HCT116 (cell line): ENCODE data around the gene DOK6. TPM values are rescaled to one million over a fixed set of nuclear protein-coding genes. Genes with fewer than 3 reads are reported as not detected.

Experiments
- ATAC-seq: fragments of 200-7000 bp; cut with Tn5 transposase; 2 replicates; pipeline ENCODE4 v1.9.1; 2020; ENCODE audit warnings: mild to moderate bottlenecking, moderate library complexity
- BruUV-seq: library from RNA; stranded (reverse); fragments of 400-500 nt; replicated peaks from 2 replicates; lab custom pipeline; 2021; lab: Mats Ljungman, UMichigan
- CTCF ChIA-PET: fragments of 300-600 bp; sonication (Branson Sonifier 250); formaldehyde crosslinking; loops from one replicate; lab custom pipeline; 2021; ENCODE audit warnings: antibody characterized with exemption; lab: Charles Lee
- POLR2A ChIA-PET: fragments of 300-600, 350-600 bp; sonication (Branson Sonifier 250); formaldehyde crosslinking; loops from one replicate; lab custom pipeline; 2021; ENCODE audit warnings: antibody characterized with exemption; lab: Charles Lee
- RAD21 ChIA-PET, 2 experiments: fragments of 300-600 bp; sonication (Branson Sonifier 250); formaldehyde crosslinking; loops; one replicate each; lab custom pipeline; 2023; ENCODE audit warnings: low total read pairs in 2 of 2; ENCODE audit not compliant: uncharacterized antibody in 2 of 2, unreplicated experiment in 2 of 2, low non-redundant PET in 1 of 2; lab: Charles Lee
- DNase-seq: peaks from one replicate; pipeline ENCODE4 v3.0.0-alpha.2; 2010; ENCODE audit warnings: low read depth, low spot score
- H2AFZ ChIP-seq: fragments of 200-600 bp; shearing (Covaris generic), sonication (generic); 2 replicates; pipeline ENCODE4 v1.6.1; 2017; ENCODE audit warnings: low read depth, mixed run types, mixed read lengths, antibody characterized with exemption, low read length; ENCODE audit not compliant: poor library complexity, severe bottlenecking
- H3K27ac ChIP-seq: 2 replicates; pipeline ENCODE4 v1.5.1; 2012; ENCODE audit warnings: low read depth, low read length
- H3K27me3 ChIP-seq: fragments of 200-600 bp; sonication (generic); 2 replicates; pipeline ENCODE4 v1.6.1; 2016; ENCODE audit warnings: mixed run types, low read length, mixed read lengths; ENCODE audit not compliant: insufficient read depth
- H3K36me3 ChIP-seq, 2 experiments: fragments of 200-500 bp in 1 of 2; fragments of 200-600 bp in 1 of 2; sonication (Bioruptor generic) in 1 of 2; sonication (generic) in 1 of 2; 2 replicates each; pipeline versions ENCODE4 v1.5.1 to v1.6.1; 2014 to 2016; ENCODE audit warnings: low read length in 2 of 2, inconsistent platforms in 1 of 2, mixed read lengths in 1 of 2, mixed run types in 1 of 2; ENCODE audit not compliant: insufficient read depth in 2 of 2, control insufficient read depth in 1 of 2
- H3K4me1 ChIP-seq, 2 experiments: fragments of 200-600 bp in 1 of 2; sonication (generic) in 1 of 2; 2 replicates each; pipeline versions ENCODE4 v1.5.1 to v1.6.1; 2012 to 2017; ENCODE audit warnings: low read length in 2 of 2, inconsistent platforms in 1 of 2, mild to moderate bottlenecking in 1 of 2, mixed read lengths in 1 of 2, mixed run types in 1 of 2, moderate library complexity in 1 of 2; ENCODE audit not compliant: insufficient read depth in 2 of 2, control insufficient read depth in 1 of 2
- H3K4me2 ChIP-seq: fragments of 200-600 bp; sonication (generic); 2 replicates; pipeline ENCODE4 v1.6.1; 2017; ENCODE audit warnings: mixed run types, low read length, mixed read lengths
- H3K4me3 ChIP-seq, 2 experiments: fragments of 200-600 bp in 1 of 2; sonication (generic) in 1 of 2; replicated peaks in 1 of 2; 2 replicates each; pipeline ENCODE4 v1.5.1; 2011 to 2016; ENCODE audit warnings: low read length in 2 of 2, control low read depth in 1 of 2, low read depth in 1 of 2, mild to moderate bottlenecking in 1 of 2, mixed read lengths in 1 of 2, mixed run types in 1 of 2
- H3K79me2 ChIP-seq: fragments of 200-600 bp; sonication (generic); 2 replicates; pipeline ENCODE4 v1.6.1; 2017; ENCODE audit warnings: mild to moderate bottlenecking, mixed run types, low read length, moderate library complexity, mixed read lengths; ENCODE audit not compliant: insufficient read depth
- H3K9ac ChIP-seq: fragments of 200-600 bp; sonication (generic); 2 replicates; pipeline ENCODE4 v1.6.1; 2016; ENCODE audit warnings: low read length, mixed read lengths
- H3K9me2 ChIP-seq: fragments of 200-600 bp; sonication (generic), shearing (Covaris generic); 2 replicates; pipeline ENCODE4 v1.6.1; 2017; ENCODE audit warnings: mixed run types, mild to moderate bottlenecking, moderate library complexity; ENCODE audit not compliant: insufficient read depth
- H3K9me3 ChIP-seq, 2 experiments: fragments of 200-500 bp in 1 of 2; fragments of 200-600 bp in 1 of 2; sonication (Bioruptor generic) in 1 of 2; sonication (generic) in 1 of 2; 2 replicates each; pipeline ENCODE4 v1.6.1; 2014 to 2017; ENCODE audit warnings: low read length in 2 of 2, mixed read lengths in 2 of 2, inconsistent platforms in 1 of 2, low read depth in 1 of 2, mild to moderate bottlenecking in 1 of 2, mixed run types in 1 of 2, moderate library complexity in 1 of 2; ENCODE audit not compliant: control insufficient read depth in 1 of 2, insufficient read depth in 1 of 2
- H4K20me1 ChIP-seq: fragments of 200-600 bp; sonication (generic), shearing (Covaris generic); 2 replicates; pipeline ENCODE4 v1.6.1; 2017; ENCODE audit warnings: mixed run types, mild to moderate bottlenecking, moderate library complexity; ENCODE audit not compliant: insufficient read depth
- CBX3 ChIP-seq: IDR thresholded peaks from 2 replicates; pipeline ENCODE4 v1.6.1; 2012; ENCODE audit warnings: low read depth
- ELF1 ChIP-seq: IDR thresholded peaks from 2 replicates; pipeline ENCODE4 v1.6.1; 2012; ENCODE audit warnings: low read depth, borderline replicate concordance
- EZH2 ChIP-seq: fragments of 200-600 bp; sonication (generic); IDR thresholded peaks from 2 replicates; pipeline ENCODE4 v1.6.1; 2017; ENCODE audit warnings: antibody characterized with exemption, mixed run types
- EZH2phosphoT487 ChIP-seq: fragments of 200-600 bp; IDR thresholded peaks from 2 replicates; pipeline ENCODE4 v1.6.1; 2018; ENCODE audit warnings: antibody characterized with exemption, borderline replicate concordance
- FOSL1 ChIP-seq: IDR thresholded peaks from 2 replicates; pipeline ENCODE4 v1.6.1; 2012; ENCODE audit warnings: low read depth
- POLR2A ChIP-seq: IDR thresholded peaks from 2 replicates; pipeline ENCODE4 v1.7.0; 2011; ENCODE audit warnings: borderline replicate concordance; ENCODE audit not compliant: insufficient read depth, insufficient read length; ENCODE audit errors: extremely low read depth
- RAD21 ChIP-seq: IDR thresholded peaks from 2 replicates; pipeline ENCODE4 v1.6.1; 2012; ENCODE audit warnings: low read depth, mild to moderate bottlenecking
- SIN3A ChIP-seq: IDR thresholded peaks from 2 replicates; pipeline ENCODE4 v1.6.1; 2012; ENCODE audit warnings: low read depth
- SP1 ChIP-seq: IDR thresholded peaks from 2 replicates; pipeline ENCODE4 v1.6.1; 2012; ENCODE audit warnings: low read depth
- ZFX ChIP-seq: fragments of 450-650 bp; IDR thresholded peaks from 2 replicates; pipeline ENCODE4 v1.6.1; 2017
- intact Hi-C: fragments of 100-400 bp; cut with micrococcal nuclease; formaldehyde crosslinking; loops from 2 replicates; pipeline ENCODE4 v1.10.0; 2022
- total RNA-seq: library from RNA; stranded (reverse); gene quantifications from one replicate; pipeline ENCODE4 v1.2.1, GENCODE V29; 2021; ENCODE audit not compliant: unreplicated experiment
- TF ChIP-seq, protein P1 (sequence below): IDR thresholded peaks from 2 replicates; pipeline ENCODE4 v1.6.1; 2012
- TF ChIP-seq, protein P2 (sequence below): IDR thresholded peaks from 2 replicates; pipeline ENCODE4 v1.6.1; 2012
- TF ChIP-seq, protein P3 (sequence below), 3 experiments: fragments of 200-600 bp in 1 of 3; sonication (generic) in 1 of 3; IDR thresholded peaks in 2 of 3; conservative IDR thresholded peaks in 1 of 3; 2 replicates each; pipeline ENCODE4 v1.5.1; 2012 to 2017; ENCODE audit warnings: low read depth in 2 of 3, low read length in 2 of 3, antibody characterized with exemption in 1 of 3, borderline replicate concordance in 1 of 3, control low read depth in 1 of 3, mild to moderate bottlenecking in 1 of 3, mixed read lengths in 1 of 3, mixed run types in 1 of 3, moderate library complexity in 1 of 3; ENCODE audit not compliant: insufficient read depth in 1 of 3
- TF ChIP-seq, protein P4 (sequence below): IDR thresholded peaks from 2 replicates; pipeline ENCODE4 v1.6.1; 2012; ENCODE audit warnings: low read depth

DOK6 gene
- total RNA-seq, 1 experiment from 2014 or later, result not detected

DNA sequence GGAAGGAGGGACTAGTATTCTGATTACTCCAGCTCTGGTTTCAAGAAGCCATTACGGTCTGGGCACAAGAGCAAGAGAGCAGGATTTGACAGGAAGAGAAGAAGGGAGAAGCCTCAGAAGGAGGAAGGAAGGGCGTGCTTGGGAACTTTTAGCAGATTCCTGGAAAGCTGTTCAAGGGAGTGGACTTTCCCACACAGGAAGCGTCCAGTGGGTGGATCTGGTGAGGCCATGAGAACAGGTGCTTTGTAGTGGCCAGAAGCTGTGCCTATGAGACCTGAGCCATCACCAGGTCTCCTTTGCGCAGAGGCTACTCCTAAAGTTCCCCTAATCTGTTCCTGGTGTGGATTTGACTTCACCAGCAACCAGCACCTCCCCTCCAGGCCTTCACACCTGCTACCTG is 484.7 kb downstream of the DOK6 start:
- TF ChIP-seq CBX3 (no peak), EZH2 (no peak), EZH2phosphoT487 (no peak), SIN3A (no peak), ZFX (no peak), FOSL1 (no peak), SP1 (no peak), POLR2A (no peak), ELF1 (no peak)
- TF ChIP-seq, protein P1, sequence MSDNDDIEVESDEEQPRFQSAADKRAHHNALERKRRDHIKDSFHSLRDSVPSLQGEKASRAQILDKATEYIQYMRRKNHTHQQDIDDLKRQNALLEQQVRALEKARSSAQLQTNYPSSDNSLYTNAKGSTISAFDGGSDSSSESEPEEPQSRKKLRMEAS, result no peak
- TF ChIP-seq, protein P2, sequence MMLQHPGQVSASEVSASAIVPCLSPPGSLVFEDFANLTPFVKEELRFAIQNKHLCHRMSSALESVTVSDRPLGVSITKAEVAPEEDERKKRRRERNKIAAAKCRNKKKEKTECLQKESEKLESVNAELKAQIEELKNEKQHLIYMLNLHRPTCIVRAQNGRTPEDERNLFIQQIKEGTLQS, result no peak
- intact Hi-C loops, result no loop called here
- no peaks in the 10 kb centered on the region for H3K27me3 ChIP-seq
- H3K4me3 ChIP-seq, result no peak overlapping the region
- ATAC-seq, result no peak
- no peak overlapping the region for H3K4me2 ChIP-seq
- no peaks in the 10 kb centered on the region for H3K79me2 ChIP-seq
- BruUV-seq, result no TSS peak
- H3K9me3 ChIP-seq, result no peaks in the 10 kb centered on the region
- ChIA-PET CTCF (no interaction called here), POLR2A (no interaction called here), RAD21 (no interaction called here)
- DNase-seq, result no peak
- H4K20me1 ChIP-seq, result no peaks in the 10 kb centered on the region
- no peak overlapping the region for H3K27ac ChIP-seq
- H3K4me1 ChIP-seq, result no peaks in the 10 kb centered on the region
- H3K9me2 ChIP-seq, result no peaks in the 10 kb centered on the region
- H3K36me3 ChIP-seq, result no peaks in the 10 kb centered on the region
- no peak overlapping the region for H3K9ac ChIP-seq
- H2AFZ ChIP-seq, result no peak overlapping the region

DNA sequence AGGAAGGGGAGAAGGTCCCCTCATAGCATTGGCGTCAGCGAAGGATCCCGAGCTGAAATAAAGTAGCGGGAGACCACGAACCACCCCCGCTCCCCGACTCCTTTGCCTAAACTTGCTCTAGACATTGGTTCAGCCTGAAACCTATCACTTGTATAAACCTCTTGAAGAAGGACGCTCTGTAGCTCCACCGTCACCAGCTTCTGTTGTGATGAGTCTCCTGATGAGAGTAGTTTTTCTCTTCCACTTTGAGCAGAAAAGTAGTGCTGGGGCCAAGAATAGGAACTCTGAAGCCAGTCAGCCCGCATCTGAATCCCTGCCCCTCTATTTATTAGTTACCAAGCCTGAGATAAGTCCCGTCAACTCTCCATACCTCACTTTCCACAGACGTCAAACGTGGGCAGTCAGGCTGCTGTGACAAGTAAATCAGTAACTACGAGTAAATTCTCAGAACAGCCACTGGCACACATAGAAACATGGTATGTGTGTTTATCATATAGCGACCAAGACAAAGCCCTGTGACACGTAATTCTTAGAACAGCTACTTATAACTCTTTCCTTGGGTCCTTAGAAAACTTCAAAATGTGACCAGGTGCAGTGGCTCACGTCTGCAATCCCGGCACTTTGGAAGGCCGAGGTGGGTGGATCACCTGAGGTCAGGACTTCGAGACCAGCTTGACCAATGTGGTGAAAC is 485.3 kb downstream of the DOK6 start:
- ChIA-PET RAD21 (no interaction called here), CTCF (no interaction called here), POLR2A (no interaction called here)
- no peak overlapping the region for H3K9ac ChIP-seq
- no peaks in the 10 kb centered on the region for H3K36me3 ChIP-seq
- H3K9me2 ChIP-seq, result no peaks in the 10 kb centered on the region
- no peaks in the 10 kb centered on the region for H3K27me3 ChIP-seq
- no peaks in the 10 kb centered on the region for H3K79me2 ChIP-seq
- no peak overlapping the region for H3K4me2 ChIP-seq
- H3K9me3 ChIP-seq, result no peaks in the 10 kb centered on the region
- no peaks in the 10 kb centered on the region for H4K20me1 ChIP-seq
- BruUV-seq, result no TSS peak
- H3K4me1 ChIP-seq, result no peaks in the 10 kb centered on the region
- TF ChIP-seq EZH2, result no peak
- no peak for TF ChIP-seq EZH2phosphoT487
- TF ChIP-seq, protein P2, result no peak
- TF ChIP-seq CBX3, result no peak
- no peak for TF ChIP-seq SP1
- TF ChIP-seq, protein P3, sequence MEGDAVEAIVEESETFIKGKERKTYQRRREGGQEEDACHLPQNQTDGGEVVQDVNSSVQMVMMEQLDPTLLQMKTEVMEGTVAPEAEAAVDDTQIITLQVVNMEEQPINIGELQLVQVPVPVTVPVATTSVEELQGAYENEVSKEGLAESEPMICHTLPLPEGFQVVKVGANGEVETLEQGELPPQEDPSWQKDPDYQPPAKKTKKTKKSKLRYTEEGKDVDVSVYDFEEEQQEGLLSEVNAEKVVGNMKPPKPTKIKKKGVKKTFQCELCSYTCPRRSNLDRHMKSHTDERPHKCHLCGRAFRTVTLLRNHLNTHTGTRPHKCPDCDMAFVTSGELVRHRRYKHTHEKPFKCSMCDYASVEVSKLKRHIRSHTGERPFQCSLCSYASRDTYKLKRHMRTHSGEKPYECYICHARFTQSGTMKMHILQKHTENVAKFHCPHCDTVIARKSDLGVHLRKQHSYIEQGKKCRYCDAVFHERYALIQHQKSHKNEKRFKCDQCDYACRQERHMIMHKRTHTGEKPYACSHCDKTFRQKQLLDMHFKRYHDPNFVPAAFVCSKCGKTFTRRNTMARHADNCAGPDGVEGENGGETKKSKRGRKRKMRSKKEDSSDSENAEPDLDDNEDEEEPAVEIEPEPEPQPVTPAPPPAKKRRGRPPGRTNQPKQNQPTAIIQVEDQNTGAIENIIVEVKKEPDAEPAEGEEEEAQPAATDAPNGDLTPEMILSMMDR (IDR thresholded peaks at IDR 0.05 in 2 of 3, conservative IDR thresholded peaks at IDR 0.05 in 1 of 3; ENCODE audit: borderline replicate concordance in 1 of 3, insufficient read depth in 1 of 3, low read depth in 2 of 3, low read length in 2 of 3), result no peak
- TF ChIP-seq, protein P4, sequence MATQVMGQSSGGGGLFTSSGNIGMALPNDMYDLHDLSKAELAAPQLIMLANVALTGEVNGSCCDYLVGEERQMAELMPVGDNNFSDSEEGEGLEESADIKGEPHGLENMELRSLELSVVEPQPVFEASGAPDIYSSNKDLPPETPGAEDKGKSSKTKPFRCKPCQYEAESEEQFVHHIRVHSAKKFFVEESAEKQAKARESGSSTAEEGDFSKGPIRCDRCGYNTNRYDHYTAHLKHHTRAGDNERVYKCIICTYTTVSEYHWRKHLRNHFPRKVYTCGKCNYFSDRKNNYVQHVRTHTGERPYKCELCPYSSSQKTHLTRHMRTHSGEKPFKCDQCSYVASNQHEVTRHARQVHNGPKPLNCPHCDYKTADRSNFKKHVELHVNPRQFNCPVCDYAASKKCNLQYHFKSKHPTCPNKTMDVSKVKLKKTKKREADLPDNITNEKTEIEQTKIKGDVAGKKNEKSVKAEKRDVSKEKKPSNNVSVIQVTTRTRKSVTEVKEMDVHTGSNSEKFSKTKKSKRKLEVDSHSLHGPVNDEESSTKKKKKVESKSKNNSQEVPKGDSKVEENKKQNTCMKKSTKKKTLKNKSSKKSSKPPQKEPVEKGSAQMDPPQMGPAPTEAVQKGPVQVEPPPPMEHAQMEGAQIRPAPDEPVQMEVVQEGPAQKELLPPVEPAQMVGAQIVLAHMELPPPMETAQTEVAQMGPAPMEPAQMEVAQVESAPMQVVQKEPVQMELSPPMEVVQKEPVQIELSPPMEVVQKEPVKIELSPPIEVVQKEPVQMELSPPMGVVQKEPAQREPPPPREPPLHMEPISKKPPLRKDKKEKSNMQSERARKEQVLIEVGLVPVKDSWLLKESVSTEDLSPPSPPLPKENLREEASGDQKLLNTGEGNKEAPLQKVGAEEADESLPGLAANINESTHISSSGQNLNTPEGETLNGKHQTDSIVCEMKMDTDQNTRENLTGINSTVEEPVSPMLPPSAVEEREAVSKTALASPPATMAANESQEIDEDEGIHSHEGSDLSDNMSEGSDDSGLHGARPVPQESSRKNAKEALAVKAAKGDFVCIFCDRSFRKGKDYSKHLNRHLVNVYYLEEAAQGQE, result no peak
- TF ChIP-seq ZFX, result no peak
- TF ChIP-seq RAD21, result no peak
- TF ChIP-seq, all 23 proteins: peak for 0
- no peak for ATAC-seq
- no peak for DNase-seq
- intact Hi-C loops, result no loop called here
- H3K27ac ChIP-seq, result no peak overlapping the region
- H2AFZ ChIP-seq, result no peak overlapping the region
- no peak overlapping the region for H3K4me3 ChIP-seq
